ENCODE results near the gene PPP2R5A.

DNA sequence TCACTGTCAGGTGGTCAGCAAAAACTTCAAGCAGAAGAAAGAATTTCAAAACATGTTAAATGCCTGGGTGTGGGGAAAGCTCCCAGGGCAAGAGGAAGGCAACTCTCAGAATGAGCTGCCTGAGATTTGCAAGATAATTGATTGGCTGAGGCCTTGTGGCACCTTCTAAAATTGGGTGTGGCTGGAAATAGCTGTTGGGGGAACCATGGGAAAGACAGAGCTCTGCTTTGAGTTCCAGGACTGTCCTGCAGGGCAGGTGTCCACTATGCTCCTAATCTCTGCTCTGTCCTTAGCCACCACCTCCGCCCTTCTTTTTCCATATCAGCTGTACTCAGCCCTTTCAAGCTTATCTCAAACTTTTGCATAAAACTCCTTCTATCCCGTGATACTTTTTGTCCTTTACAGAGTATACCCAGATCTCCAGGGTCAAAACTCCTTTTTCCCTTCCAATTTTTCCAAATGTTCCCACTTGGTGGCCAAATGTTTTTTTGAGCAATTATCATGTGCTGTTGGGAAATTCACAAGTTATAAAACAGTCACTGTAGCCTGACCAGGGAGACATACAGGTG, 23.8 kb upstream of the PPP2R5A start:
- TF ChIP-seq SIN3A (conservative IDR thresholded peaks at IDR 0.05 in 1 of 2, IDR thresholded peaks at IDR 0.05 in 1 of 2; ENCODE audit: low read depth in 1 of 2, low read length in 2 of 2) (no peak), KDM1A (IDR thresholded peaks at IDR 0.05; ENCODE audit: borderline replicate concordance, low read length) (no peak), KDM5A (IDR thresholded peaks at IDR 0.05; ENCODE audit: low read length) (no peak), NRF1 (IDR thresholded peaks at IDR 0.05; ENCODE audit: low read depth, low read length) (no peak)
- TF ChIP-seq, protein P1, sequence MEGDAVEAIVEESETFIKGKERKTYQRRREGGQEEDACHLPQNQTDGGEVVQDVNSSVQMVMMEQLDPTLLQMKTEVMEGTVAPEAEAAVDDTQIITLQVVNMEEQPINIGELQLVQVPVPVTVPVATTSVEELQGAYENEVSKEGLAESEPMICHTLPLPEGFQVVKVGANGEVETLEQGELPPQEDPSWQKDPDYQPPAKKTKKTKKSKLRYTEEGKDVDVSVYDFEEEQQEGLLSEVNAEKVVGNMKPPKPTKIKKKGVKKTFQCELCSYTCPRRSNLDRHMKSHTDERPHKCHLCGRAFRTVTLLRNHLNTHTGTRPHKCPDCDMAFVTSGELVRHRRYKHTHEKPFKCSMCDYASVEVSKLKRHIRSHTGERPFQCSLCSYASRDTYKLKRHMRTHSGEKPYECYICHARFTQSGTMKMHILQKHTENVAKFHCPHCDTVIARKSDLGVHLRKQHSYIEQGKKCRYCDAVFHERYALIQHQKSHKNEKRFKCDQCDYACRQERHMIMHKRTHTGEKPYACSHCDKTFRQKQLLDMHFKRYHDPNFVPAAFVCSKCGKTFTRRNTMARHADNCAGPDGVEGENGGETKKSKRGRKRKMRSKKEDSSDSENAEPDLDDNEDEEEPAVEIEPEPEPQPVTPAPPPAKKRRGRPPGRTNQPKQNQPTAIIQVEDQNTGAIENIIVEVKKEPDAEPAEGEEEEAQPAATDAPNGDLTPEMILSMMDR (IDR thresholded peaks at IDR 0.05; ENCODE audit: control extremely low read depth in 1 of 3, insufficient read depth in 1 of 3, low read depth in 1 of 3, low read length in 3 of 3): no peak
